Right renal cortex interstitium (tissue), 3 donors: ENCODE data around the gene MBL2. TPM values are rescaled to one million over a fixed set of nuclear protein-coding genes. Genes with fewer than 3 reads are reported as not detected.

Source experiments
- DNase-seq, 3 donors: peaks; one replicate each; pipeline ENCODE4 v3.0.0-alpha.2; 2013; ENCODE audit warnings: low read depth in 3 of 3, low spot score in 2 of 3
- polyA plus RNA-seq, 3 donors: library from polyadenylated mRNA; unstranded; fragments of 120-200 nt; gene quantifications; one replicate each; pipeline ENCODE4 v1.2.1, GENCODE V29; 2013; ENCODE audit not compliant: insufficient read length in 3 of 3

The MBL2 gene
- not detected for polyA plus RNA-seq

GRCh38 chr10:52772623-52773022 lies at the start of gene MBL2:
Gene MBL2 (minus strand): TSS chr10:52772784. CDS start chr10:52771635, 1,149 bp downstream.
- DNase-seq = no peak

- DNase-seq = no peak
Observed at GRCh38 chr10:52820309-52820708, 47.7 kb upstream of the MBL2 start.

- DNase-seq = peak in 2 of 3 donors; percentile 9 to 16
Observed at GRCh38 chr10:52818019-52818418, 45.4 kb upstream of the MBL2 start.

GRCh38 chr10:52814506-52814905 lies 41.9 kb upstream of the MBL2 start:
- DNase-seq = no peak

GRCh38 chr10:52811776-52812175 lies 39.2 kb upstream of the MBL2 start:
- DNase-seq = no peak

GRCh38 chr10:52810761-52811160 lies 38.2 kb upstream of the MBL2 start:
- DNase-seq = no peak

- DNase-seq = no peak
Observed at GRCh38 chr10:52807803-52808202, 35.2 kb upstream of the MBL2 start.

GRCh38 chr10:52805414-52806285 lies 33.1 kb upstream of the MBL2 start:
- DNase-seq = no peak

GRCh38 chr10:52801947-52802346 lies 29.4 kb upstream of the MBL2 start:
- no peak for DNase-seq

GRCh38 chr10:52786098-52786497 lies 13.5 kb upstream of the MBL2 start:
- no peak for DNase-seq

- DNase-seq = no peak
Observed at GRCh38 chr10:52785418-52785817, 12.8 kb upstream of the MBL2 start.

GRCh38 chr10:52783726-52784125 lies 11.1 kb upstream of the MBL2 start:
- no peak for DNase-seq

GRCh38 chr10:52782554-52782953 lies 10.0 kb upstream of the MBL2 start:
- DNase-seq = no peak

GRCh38 chr10:52780391-52781155 lies 8.0 kb upstream of the MBL2 start:
- no peak for DNase-seq

- DNase-seq = peak; percentile 29 to 41 (median 34)
Observed at GRCh38 chr10:52779541-52780390, 7.2 kb upstream of the MBL2 start.

GRCh38 chr10:52778511-52779392 lies 6.2 kb upstream of the MBL2 start:
- peak; percentile 23 to 56 (median 29) for DNase-seq

- DNase-seq = no peak
Observed at GRCh38 chr10:52777414-52777813, 4.8 kb upstream of the MBL2 start.

GRCh38 chr10:52776471-52776903 lies 3.9 kb upstream of the MBL2 start:
- DNase-seq = no peak

- no peak for DNase-seq
Observed at GRCh38 chr10:52775132-52775647, 2.6 kb upstream of the MBL2 start.
